ENCODE measurements around the gene ELL. TPM values are rescaled to one million over a fixed set of nuclear protein-coding genes. Genes with fewer than 3 reads are reported as not detected.

ELL gene
- total RNA-seq, 4 donors from 2014 or later = 4.1 to 43.5 (median 21.7) TPM

DNA sequence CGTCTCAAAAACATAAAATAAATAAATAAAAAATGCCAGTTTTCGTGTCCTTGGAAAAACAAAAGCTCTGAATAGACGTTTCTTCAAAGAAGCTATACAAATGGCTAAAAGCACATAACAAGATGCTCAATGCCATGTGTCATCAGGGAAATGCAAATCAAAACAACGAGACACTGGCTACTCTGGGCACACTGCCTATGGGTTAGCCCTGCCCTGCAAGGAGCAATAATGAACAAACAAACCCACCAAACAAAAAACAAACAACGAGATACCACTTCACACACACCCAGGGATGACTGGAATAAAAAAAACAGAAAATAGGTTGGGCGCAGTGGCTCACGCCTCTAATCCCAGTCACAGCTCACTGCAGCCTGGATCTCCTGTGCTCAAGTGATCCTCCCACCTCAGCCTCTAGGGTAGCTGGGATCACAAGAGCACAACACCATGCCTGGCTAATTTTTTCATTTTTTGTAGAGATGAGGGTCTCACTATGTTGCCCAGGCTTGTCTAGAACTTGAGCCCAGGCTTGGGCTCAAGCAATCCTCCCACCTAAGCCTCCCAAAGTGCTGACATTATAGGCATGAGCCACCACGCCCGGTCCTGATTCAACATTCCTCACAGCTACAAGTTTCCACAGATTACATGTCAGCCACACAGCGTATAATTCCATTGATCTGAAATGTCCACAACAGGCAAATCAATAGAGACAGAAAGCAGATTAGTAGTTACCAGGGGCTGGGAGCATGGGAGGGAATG, 68.4 kb downstream of the ELL start:
- no peaks in the 10 kb centered on the region for H3K27me3 ChIP-seq
- intact Hi-C loops (cut with DNase I; ENCODE audit: low total_unique reads) = loop anchor here (10.0 kb wide), 1 partner anchor 391 kb away; no protein-coding TSS in a partner anchor
- DNase-seq = no peak
- no peak overlapping the region for H3K27ac ChIP-seq
- H3K9me3 ChIP-seq = no peaks in the 10 kb centered on the region
- no peak overlapping the region for H3K4me3 ChIP-seq
- TF ChIP-seq CTCF (IDR thresholded peaks at IDR 0.05) = no peak
- no peak for TF ChIP-seq POLR2A (IDR thresholded peaks at IDR 0.05)
- H3K36me3 ChIP-seq = no peaks in the 10 kb centered on the region
- H3K4me1 ChIP-seq = peaks cover 0 to 4% of the 10 kb centered on the region in 2 donors

- DNase-seq = no peak
- intact Hi-C loops (cut with DNase I; ENCODE audit: low total_unique reads) = loop anchor here (10.0 kb wide), 1 partner anchor 392 kb away; no protein-coding TSS in a partner anchor
These were observed 69.5 kb downstream of the ELL start for GRCh38 chr19:18452386-18452785.

GRCh38 chr19:18450931-18451836, 70.7 kb downstream of the ELL start:
- intact Hi-C loops (cut with DNase I; ENCODE audit: low total_unique reads) = loop anchor here (10.0 kb wide), 1 partner anchor 394 kb away; no protein-coding TSS in a partner anchor
- TF ChIP-seq POLR2A (IDR thresholded peaks at IDR 0.05) (no peak), CTCF (IDR thresholded peaks at IDR 0.05) (peak; percentile 96 to 97 (median 97))
- Histone ChIP-seq H3K36me3 (no peaks in the 10 kb centered on the region), H3K4me1 (peaks cover 0 to 4% of the 10 kb centered on the region in 2 donors), H3K27ac (peak overlapping the region in 1 of 2 donors; percentile 2), H3K27me3 (no peaks in the 10 kb centered on the region), H3K9me3 (no peaks in the 10 kb centered on the region), H3K4me3 (no peak overlapping the region)
- DNase-seq = peak; percentile 89 to 90

More at GRCh38 chr19:18452386-18452785, 69.5 kb downstream of the ELL start:
- Histone ChIP-seq H3K27me3 (no peaks in the 10 kb centered on the region), H3K36me3 (no peaks in the 10 kb centered on the region), H3K27ac (no peak overlapping the region), H3K4me3 (no peak overlapping the region), H3K4me1 (peaks cover 0 to 4% of the 10 kb centered on the region in 2 donors), H3K9me3 (no peaks in the 10 kb centered on the region)
- TF ChIP-seq CTCF (IDR thresholded peaks at IDR 0.05) (no peak), POLR2A (IDR thresholded peaks at IDR 0.05) (no peak)

- H3K4me3 ChIP-seq = no peak overlapping the region
- H3K9me3 ChIP-seq = no peaks in the 10 kb centered on the region
- no peaks in the 10 kb centered on the region for H3K27me3 ChIP-seq
- DNase-seq = no peak
- intact Hi-C loops (cut with DNase I; ENCODE audit: low total_unique reads) = loop anchor here (10.0 kb wide), 1 partner anchor 395 kb away; no protein-coding TSS in a partner anchor
- TF ChIP-seq CTCF (IDR thresholded peaks at IDR 0.05) (no peak), POLR2A (IDR thresholded peaks at IDR 0.05) (no peak)
- no peak overlapping the region for H3K27ac ChIP-seq
- no peaks in the 10 kb centered on the region for H3K36me3 ChIP-seq
- peaks cover 0 to 4% of the 10 kb centered on the region in 2 donors for H3K4me1 ChIP-seq
These were observed 71.6 kb downstream of the ELL start for GRCh38 chr19:18450021-18450930.
